GM21529 (cell line): Measurements from ENCODE around the gene NPIPA5.
"Not testable (repeated sequence)": the region's sequence is repeated elsewhere in the genome, so short reads cannot be mapped to it uniquely, and the experiment has no call there.

Experiments used
- ATAC-seq: cut with Tn5 transposase; IDR thresholded peaks from one replicate; pipeline ENCODE4 v1.9.1; 2021; ENCODE audit not compliant: unreplicated experiment

Gene NPIPA5

DNA sequence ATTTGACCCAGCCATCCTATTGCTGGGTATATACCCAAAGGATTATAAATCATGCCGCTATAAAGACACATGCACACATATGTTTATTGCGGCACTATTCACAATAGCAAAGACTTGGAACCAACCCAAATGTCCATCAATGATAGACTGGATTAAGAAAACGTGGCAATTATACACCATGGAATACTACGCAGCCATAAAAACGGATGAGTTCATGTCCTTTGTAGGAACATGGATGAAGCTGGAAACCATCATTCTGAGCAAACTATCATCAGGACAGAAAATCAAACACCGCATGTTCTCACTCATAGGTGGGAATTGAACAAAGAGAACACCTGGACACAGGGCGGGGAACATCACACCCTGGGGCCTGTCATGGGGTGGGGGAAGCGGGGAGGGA is 14.9 kb upstream of the NPIPA5 start:
- ATAC-seq = not testable (repeated sequence)

DNA sequence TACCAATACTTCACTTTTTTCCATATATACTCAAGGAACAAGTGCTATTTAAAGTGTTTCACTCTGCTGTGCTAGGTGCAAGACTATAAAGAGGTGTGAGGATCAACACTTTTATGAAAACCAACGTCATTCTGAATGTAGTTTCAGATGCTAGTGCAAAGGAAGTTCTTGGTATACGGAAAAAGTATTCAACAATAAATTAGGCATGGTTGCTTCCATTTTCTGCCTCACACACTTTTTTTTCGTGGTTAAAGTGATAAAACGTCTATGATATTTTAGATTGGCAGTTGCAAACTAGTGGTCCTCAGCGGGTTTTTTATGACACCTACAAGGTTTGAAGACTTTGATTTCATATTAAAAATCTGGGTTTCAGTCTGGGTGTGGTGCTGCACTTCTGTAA is 11.8 kb upstream of the NPIPA5 start:
- not testable (repeated sequence) for ATAC-seq

DNA sequence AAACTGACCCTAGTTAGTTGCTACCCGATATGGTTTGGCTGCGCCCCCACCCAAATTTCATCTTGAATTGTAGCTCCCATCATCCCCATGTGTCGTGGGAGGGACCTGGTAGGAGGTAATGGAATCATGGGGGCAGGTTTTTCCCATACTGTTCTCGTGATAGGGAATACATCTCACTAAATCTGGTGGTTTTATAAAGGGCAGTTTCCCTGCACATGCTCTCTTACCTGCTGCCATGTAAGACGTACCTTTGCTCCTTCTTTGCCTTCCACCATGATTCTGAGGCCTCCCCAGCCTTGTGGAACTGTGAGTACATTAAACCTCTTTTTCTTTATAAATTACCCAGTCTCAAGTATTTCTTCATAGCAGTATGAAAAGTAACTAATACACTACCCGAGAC is 10.0 kb upstream of the NPIPA5 start:
- not testable (repeated sequence) for ATAC-seq

DNA sequence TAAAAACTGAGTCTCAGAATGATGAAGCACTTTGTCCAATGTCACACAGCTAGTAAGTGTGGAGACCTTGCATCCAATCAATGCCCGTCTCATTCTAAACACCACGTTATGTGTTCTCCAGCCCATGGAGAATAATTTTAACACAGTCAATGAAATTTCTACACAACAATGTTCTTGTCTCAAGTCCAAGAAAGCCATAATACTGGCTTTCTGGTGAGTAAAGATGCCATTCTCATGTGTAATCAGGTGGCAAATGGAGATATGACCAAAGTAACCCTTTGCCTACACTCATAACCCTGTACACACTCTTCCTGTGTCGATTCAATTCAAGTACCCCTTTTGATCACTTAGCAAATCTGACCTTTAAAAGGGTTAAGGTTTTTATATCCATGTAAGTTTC is 4.7 kb upstream of the NPIPA5 start:
- ATAC-seq = not testable (repeated sequence)

DNA sequence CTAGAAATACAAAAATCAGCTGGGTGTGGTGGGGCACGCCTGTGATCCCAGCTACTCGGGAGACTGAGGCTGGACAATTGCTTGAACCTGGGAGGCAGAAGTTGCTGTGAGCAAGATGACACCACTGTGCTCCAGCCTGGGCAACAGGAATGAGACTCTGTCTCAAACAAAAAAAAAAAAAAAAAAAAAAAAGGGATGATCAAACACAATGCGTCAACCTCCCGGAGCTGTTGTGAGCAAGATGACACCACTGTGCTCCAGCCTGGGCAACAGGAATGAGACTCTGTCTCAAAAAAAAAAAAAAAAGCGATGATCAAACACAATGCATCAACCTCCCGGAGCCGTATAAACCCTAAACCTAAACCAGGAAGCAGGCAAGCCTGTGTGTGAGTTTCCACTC is 20.6 kb downstream of the NPIPA5 start:
- not testable (repeated sequence) for ATAC-seq

DNA sequence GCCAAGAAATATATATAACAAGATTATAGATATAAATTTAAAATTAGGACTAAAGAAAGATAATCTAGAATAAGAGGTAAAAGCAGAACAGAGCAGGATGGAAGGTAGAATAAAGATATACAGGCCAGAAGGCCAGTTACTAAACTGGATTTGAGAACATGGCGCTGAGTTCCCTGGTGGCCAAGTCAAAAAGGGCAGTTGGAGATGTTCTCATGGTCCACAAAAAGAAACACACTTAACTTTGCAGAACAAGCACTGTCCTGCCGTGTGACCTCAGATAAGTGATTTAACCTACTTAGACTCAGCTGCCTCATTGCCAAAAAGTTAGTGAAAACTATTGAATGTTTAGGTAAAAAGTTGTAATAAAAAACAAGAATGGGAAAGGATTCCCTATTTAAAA is 23.2 kb downstream of the NPIPA5 start:
- ATAC-seq = not testable (repeated sequence)

DNA sequence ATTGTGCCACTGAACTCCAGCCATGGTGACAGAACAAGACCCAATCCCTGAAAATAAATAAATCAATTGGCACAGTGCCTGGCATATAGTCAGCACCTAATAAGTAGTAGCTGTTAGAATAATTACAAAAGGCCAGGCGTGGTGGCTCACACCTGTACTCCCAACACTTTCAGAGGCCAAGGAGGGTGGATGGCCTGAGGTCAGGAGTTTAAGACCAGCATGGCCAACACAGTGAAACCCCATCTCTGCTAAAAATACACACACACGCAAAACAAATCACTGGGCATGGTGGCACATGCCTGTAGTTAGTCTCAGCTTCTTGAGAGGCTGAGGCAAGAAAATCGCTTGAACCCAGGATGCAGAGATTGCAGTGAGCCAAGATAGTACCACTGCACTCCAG is 25.2 kb downstream of the NPIPA5 start:
- ATAC-seq = not testable (repeated sequence)

DNA sequence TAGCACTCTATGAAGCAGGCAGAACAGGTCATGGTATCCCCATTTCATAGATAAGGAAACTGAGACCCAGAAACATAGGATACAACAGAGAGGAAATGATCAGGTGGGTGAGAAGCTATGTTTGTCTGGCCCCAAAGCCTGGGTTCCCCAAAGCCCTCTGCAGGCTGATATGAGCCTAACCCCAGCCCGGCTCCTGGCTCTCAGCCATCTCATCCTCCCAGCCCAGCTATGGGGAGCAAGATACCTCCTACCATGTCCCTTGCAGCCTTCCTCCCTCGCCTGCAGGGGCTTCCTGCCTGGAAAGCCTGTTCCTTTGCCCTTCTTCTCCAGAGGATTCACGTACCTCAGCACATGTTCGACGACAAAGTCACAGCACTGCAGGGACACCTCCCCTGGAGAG is 26.3 kb downstream of the NPIPA5 start:
- not testable (repeated sequence) for ATAC-seq

DNA sequence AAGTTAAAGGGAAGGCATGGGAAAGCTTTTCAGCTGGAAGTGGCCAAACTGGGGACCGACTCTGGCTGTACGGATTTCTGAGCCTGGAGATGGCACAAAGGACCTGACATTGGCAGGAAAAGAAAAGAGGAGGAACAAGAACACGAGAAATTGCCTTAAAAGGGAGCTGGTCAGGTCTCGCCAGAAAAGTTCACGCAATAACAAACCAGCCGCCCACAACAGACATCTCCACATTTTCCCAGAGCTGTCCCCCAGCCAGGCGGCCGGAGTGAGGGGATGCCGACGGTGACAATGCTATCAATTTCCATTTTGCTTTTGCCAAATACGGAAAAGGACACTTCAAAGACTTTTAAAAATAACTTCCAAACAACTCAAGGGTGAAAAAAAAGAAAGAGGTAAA is 26.8 kb downstream of the NPIPA5 start:
- not testable (repeated sequence) for ATAC-seq

DNA sequence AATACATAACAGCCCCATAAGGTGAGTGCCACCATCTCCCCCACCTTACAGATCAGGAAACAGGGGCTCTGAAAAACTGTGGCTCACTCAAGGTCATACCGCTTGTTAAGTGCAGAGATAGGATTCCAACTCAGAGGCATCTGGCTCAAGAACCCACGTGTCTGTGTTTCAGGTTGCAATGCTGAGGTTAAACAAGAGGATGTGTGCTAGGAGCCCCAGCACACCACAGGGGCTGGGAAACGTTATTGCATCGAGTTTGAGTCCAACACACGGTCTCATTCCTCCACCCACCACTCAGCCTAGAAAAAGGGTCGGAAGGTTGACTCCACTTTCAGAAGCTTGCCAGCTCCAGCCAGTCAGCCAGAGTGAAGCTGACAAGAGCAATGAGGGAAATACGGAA is 29.4 kb downstream of the NPIPA5 start:
- not testable (repeated sequence) for ATAC-seq

DNA sequence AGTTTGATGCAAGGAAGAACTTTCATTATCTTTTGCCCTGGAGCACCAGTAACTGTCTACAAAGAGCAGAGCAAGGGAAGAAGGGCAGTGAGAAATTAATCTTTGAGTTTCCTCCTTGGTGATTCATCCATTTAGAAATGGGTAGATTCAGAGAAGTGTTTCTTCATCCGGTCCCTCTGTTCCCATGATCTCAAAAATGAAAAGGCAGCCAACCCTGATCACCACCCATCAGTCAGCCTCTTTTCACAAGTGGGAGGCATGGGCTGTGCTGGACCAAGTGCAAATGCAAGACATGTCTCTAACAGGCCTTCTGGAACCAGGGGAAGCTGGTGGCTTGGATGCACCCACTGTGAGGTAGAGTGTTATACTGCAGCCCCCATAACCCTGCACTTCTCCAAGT is 35.8 kb downstream of the NPIPA5 start:
- not testable (repeated sequence) for ATAC-seq

DNA sequence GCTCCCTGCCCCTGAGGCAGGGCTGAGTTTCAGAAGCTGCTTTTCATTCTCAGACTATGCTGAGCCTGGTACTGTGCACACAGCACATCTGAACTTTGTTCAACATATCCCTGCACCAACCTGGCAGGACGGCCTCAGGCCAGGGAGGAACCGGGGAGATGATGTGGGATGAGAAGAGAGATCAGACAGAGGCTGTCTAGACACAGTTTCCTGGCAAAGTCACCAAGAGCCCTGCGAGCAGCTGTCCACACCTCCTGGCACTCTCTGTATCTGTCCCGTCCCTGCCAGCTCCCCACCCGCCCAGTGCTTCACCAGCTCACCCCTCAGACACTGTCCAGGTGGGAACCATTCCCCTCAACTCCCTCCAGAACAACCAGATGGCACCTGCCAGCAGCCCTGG is 39.1 kb downstream of the NPIPA5 start:
- not testable (repeated sequence) for ATAC-seq

DNA sequence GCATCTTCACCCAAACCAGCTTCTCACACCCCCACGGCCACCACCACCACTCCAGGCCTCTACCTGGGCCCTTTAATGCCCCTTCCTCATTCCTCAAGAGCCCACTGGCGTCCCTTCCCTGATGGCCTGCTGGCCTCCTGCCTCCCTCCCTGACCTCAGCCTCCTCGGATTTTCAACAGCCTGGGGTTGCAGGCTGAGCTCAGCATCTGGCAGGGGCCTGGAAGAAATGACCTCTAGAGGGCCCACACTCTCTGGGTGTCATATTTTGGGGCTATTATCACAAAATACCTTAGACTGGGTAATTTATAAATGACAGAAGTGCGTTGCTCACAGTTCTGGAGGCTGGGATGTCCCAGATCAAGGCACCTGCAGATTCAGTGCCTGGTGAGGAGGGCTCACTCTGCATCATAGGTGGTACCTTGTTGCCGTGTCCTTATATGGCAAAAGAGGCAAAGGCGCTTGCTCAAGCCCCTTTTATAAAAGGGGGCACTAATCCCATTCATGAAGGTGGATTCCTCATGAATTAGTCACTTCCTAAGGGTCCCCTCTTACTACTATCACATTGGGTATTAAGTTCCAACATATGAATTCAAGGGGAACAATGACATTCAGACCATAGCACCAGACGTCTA is 40.0 kb downstream of the NPIPA5 start:
- not testable (repeated sequence) for ATAC-seq

DNA sequence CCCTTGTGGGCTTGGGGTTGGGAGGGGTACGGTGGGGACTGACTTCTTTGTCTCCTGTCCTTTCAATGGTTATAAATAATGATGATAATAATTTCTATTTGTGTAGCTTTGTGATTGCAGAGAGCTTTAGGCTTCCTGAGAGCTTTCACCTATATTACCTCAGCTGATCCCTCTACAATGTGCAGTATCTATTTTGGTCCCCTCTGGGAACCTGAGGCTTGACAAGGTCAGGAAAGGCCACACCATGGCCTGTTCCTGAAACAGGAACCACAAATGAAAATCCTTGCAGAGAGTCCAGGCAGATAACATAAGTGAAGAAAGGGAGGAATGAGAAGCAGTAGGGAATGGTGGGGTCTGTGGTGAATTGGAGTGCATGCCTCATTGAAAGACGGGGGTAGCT is 42.5 kb downstream of the NPIPA5 start:
- not testable (repeated sequence) for ATAC-seq

DNA sequence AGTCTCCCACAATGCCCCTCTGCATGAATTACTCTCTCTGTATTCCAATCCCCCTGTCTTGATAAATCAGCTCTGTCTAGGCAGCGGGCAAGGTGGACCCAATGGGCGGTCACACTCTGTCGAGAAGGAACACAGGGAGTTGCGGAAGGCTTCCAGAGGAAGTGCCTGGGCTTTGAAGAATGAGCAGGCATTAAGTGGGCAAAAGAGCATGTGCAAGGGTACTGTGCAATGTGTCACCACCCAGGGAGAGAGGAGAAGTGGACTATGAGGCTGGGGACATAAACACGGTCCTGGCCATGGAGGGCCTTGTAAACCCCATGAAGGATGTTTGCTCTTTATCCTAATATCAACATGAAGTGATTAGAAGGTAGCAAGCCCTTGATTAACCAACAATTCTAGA is 44.1 kb downstream of the NPIPA5 start:
- not testable (repeated sequence) for ATAC-seq

DNA sequence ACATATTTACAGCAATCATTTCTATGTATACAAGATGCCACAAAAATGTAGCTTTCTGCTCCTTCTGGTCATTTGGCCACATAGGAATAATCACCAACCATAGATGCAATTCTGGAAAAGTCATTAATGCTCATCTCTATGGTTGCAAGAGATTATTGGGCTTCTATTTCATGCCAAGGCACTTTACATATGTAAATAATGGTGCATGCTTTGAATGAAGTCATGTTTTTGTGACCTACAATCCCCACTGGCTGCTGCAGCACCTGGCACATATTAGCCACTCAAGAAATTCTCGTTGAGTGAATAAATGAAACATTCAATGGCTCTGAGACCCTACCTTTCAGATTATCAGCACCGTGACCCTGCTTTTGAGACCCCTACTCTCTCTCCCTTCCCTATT is 47.1 kb downstream of the NPIPA5 start:
- ATAC-seq = not testable (repeated sequence)

DNA sequence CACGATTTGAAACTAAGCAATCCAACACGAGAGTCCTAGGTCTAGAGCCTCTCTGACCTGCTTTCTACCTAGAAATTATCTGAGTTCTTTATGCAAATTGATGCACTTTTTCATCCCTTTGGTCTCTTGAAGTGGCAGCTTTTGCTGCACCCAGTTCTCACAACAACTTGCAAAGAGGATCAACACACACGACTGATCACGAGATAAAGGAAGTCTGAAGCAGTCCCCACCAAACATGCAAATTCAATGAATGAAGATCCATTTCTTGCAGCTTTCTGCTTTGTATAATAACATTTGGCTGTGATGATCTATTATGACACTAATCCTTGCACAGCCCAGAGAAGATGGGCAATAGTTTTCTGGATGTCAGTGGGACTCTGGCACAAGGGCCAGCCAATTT is 53.1 kb downstream of the NPIPA5 start:
- ATAC-seq = not testable (repeated sequence)

DNA sequence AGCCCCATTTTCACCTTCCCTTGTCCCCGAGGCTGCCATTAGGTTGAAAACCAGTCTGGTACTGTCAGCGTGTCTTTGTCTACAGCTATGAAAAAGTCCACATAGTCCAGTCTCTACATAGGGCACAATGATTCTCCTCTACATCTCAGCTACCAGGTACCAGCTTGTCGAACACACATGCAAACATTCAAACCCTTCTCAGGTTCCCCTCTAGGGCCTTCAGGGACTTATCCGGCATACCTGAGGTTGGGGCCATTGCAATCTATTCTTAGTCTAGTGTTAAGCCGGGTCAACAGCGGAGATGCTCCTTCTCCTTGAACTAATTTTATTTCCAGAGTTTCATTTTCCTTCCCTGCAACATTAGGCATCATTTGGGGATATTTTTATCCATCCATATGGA is 54.7 kb downstream of the NPIPA5 start:
- ATAC-seq = not testable (repeated sequence)

DNA sequence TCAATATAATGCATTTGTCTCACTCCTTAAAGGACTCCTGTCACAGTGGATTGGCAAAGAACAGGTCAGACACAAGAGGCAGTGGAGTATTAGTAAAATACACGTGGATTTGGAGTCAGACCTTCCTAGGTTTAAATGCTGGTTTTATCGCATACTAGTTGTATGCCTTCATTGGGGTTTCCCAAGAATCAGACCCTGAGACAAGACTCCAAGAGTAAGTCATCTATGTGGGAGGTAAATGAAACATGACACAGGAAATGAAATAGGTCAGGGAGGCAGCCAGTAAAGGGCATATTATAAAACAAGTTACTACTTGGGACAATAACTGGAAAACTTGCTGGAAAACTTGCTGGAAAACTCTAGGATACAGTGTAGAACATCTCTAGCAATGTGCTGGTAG is 56.9 kb downstream of the NPIPA5 start:
- ATAC-seq = not testable (repeated sequence)

DNA sequence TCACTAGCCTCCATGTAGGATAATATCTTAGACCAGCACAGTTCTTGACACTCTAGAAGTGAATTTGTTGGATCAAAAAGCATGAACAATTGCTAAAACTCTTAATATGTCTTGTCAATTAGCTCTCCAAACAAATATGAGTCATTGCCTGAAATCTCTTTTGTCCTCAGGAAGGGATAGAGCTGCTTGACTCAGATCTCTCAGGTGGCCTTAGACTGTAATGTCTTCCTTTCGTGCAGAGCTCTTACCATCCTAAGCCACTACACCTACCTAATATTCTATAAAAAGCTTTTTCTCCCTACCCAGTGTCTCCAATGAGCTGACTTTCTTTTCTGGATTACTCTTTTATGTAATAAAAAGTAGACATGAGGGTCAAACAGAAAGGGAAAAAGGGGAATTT is 63.5 kb downstream of the NPIPA5 start:
- ATAC-seq = not testable (repeated sequence)
